ENCODE data around the gene DENND2C. TPM values are rescaled to one million over a fixed set of nuclear protein-coding genes. Genes with fewer than 3 reads are reported as not detected.
"Not testable (repeated sequence)": the region's sequence is repeated elsewhere in the genome, so short reads cannot be mapped to it uniquely, and the experiment has no call there.

Gene DENND2C
- total RNA-seq, 1 donor from 2014 or later: 3.2 TPM

GRCh38 chr1:114586513-114587047 lies 83.3 kb downstream of the DENND2C start:
- no peak for TF ChIP-seq CTCF (IDR thresholded peaks at IDR 0.05; ENCODE audit: borderline replicate concordance)
- peak overlapping the region; percentile 68 for H3K27ac ChIP-seq (replicated peaks)
- H3K4me3 ChIP-seq: no peak overlapping the region
- intact Hi-C loops (cut with micrococcal nuclease): no loop called here
- no peaks in the 10 kb centered on the region for H3K27me3 ChIP-seq (ENCODE audit: low read depth)
- no peaks in the 10 kb centered on the region for H3K9me3 ChIP-seq (replicated peaks)
- DNase-seq: no peak
- H3K4me1 ChIP-seq: peaks cover 23% of the 10 kb centered on the region
- no peaks in the 10 kb centered on the region for H3K36me3 ChIP-seq

- Histone ChIP-seq H3K36me3 (peaks cover under 1% of the 10 kb centered on the region), H3K4me1 (peaks cover 34% of the 10 kb centered on the region), H3K9me3 (replicated peaks) (no peaks in the 10 kb centered on the region), H3K4me3 (no peak overlapping the region), H3K27ac (replicated peaks) (no peak overlapping the region), H3K27me3 (ENCODE audit: low read depth) (no peaks in the 10 kb centered on the region)
- no peak for DNase-seq
- no peak for TF ChIP-seq CTCF (IDR thresholded peaks at IDR 0.05; ENCODE audit: borderline replicate concordance)
- intact Hi-C loops (cut with micrococcal nuclease): no loop called here
Measured at GRCh38 chr1:114585231-114585630, 84.6 kb downstream of the DENND2C start.

- Histone ChIP-seq H3K9me3 (replicated peaks) (no peaks in the 10 kb centered on the region), H3K27ac (replicated peaks) (peak within 1 kb of the TSS; percentile 90), H3K4me1 (peaks cover 42% of the 10 kb centered on the region), H3K27me3 (ENCODE audit: low read depth) (no peaks in the 10 kb centered on the region), H3K4me3 (peak within 1 kb of the TSS; percentile 81), H3K36me3 (peaks cover 35% of the 10 kb centered on the region)
- TF ChIP-seq CTCF (IDR thresholded peaks at IDR 0.05; ENCODE audit: borderline replicate concordance): no peak
- DNase-seq: peak; percentile 96
- intact Hi-C loops (cut with micrococcal nuclease): no loop called here
Measured at GRCh38 chr1:114581335-114582287, 88.2 kb downstream of the DENND2C start, which contains the start of gene BCAS2. TSS of gene BCAS2 (minus strand) at chr1:114581615. CDS start at chr1:114581591, 24 bp downstream.

GRCh38 chr1:114574365-114574764 lies 95.5 kb downstream of the DENND2C start:
- no peak for TF ChIP-seq CTCF (IDR thresholded peaks at IDR 0.05; ENCODE audit: borderline replicate concordance)
- no peak for DNase-seq
- Histone ChIP-seq H3K36me3 (peaks cover 98% of the 10 kb centered on the region), H3K4me3 (no peak overlapping the region), H3K27ac (replicated peaks) (no peak overlapping the region), H3K27me3 (ENCODE audit: low read depth) (no peaks in the 10 kb centered on the region), H3K4me1 (peaks cover 13% of the 10 kb centered on the region), H3K9me3 (replicated peaks) (no peaks in the 10 kb centered on the region)
- intact Hi-C loops (cut with micrococcal nuclease): no loop called here

GRCh38 chr1:114564141-114564540 lies 105.7 kb downstream of the DENND2C start:
- no peak for TF ChIP-seq CTCF (IDR thresholded peaks at IDR 0.05; ENCODE audit: borderline replicate concordance)
- Histone ChIP-seq H3K4me3 (no peak overlapping the region), H3K4me1 (no peaks in the 10 kb centered on the region), H3K36me3 (peaks cover 50% of the 10 kb centered on the region), H3K27ac (replicated peaks) (no peak overlapping the region), H3K27me3 (ENCODE audit: low read depth) (no peaks in the 10 kb centered on the region), H3K9me3 (replicated peaks) (no peaks in the 10 kb centered on the region)
- no peak for DNase-seq
- intact Hi-C loops (cut with micrococcal nuclease): no loop called here

- H3K27me3 ChIP-seq (ENCODE audit: low read depth); H3K27ac ChIP-seq (replicated peaks); DNase-seq; intact Hi-C loops (cut with micrococcal nuclease); H3K4me3 ChIP-seq; H3K9me3 ChIP-seq (replicated peaks); H3K4me1 ChIP-seq: not testable (repeated sequence)
- H3K36me3 ChIP-seq: peaks cover 39% of the 10 kb centered on the region
Measured at GRCh38 chr1:114562978-114563510, 106.8 kb downstream of the DENND2C start.
